ENCODE data around the gene GLRX2.

GLRX2 gene, protein sequence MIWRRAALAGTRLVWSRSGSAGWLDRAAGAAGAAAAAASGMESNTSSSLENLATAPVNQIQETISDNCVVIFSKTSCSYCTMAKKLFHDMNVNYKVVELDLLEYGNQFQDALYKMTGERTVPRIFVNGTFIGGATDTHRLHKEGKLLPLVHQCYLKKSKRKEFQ

DNA sequence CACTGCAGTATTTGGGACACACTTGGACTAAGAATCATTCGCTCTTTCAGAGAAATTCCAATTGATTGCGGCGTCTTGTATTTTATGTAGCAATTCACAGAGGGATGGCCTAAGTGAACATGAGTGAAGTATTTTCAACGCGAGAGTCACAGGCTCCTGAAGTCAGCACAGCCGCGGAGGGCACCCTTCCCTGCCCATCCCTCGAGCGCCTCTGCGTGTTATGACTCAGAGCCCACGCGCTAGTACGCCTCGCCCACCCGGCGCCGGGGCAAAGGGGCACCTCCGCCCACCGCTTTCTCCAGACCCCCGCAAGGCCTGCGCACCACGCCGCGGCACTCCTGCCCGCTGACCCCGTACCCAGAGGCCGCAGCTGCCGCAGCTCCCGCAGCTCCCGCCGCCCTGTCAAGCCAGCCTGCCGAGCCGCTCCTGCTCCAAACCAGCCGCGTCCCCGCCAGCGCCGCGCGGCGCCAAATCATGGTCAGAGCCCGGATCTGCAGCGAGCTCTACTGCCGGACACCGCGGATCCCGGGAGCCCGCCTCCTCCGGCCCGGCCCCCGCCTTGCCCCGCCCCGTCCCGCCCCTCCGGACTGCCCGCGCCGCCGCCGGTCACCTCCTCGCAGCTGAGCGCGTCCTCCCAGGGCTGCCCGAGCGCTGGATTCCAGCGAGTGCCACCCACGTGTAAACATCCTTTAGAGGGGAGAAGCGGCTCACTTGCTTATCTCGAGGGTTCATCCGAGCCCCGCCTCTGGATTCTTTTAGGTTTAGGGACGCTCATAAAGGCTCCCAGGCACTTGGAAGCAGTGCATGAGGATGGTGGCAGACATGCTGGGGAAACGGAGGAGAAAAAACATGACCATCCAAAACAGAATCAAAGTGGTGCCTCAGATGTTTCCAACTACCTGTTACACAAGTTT, at the start of gene GLRX2:
Gene GLRX2 (minus strand): TSS at position 508 of the 914 bp plus-strand sequence. CDS start 32 bp downstream, at position 476.
- Mint-ChIP-seq H3K4me1 (ENCODE audit: low read depth) (peaks cover 24% of the 10 kb centered on the region), H3K27me3 (no peaks in the 10 kb centered on the region), H3K9me3 (no peaks in the 10 kb centered on the region), H3K27ac (peak within 1 kb of the TSS; percentile 93), H3K4me3 (peak within 1 kb of the TSS; percentile 90), H3K36me3 (ENCODE audit: low read depth) (peaks cover 26% of the 10 kb centered on the region)
- intact Hi-C loops (cut with micrococcal nuclease), result loop anchor here (1.0 to 5.0 kb wide), 3 partner anchors 17 to 293 kb away; partner anchors contain the start of genes CDC73, RO60 and UCHL5

DNA sequence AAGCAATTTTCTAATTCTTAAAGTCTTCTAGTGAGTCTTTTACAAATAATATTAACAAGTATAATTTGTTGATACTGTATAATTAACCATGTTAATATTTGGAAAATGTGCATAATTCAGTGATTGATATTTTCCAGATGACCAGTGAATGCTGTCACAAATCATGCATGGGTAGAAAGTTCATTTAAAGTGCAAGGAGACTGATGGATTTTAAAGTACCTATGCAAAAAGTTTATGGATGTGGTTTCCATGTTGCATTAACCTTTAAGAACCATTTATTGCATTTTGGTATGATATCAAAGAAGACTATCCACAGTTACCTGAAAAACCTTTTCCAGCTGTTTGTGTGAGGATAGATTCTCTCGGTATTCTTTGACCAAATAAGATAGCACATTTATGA, 39.8 kb upstream of the GLRX2 start:
- Mint-ChIP-seq H3K4me1 (ENCODE audit: low read depth) (peaks cover 11% of the 10 kb centered on the region), H3K36me3 (ENCODE audit: low read depth) (peaks cover 61% of the 10 kb centered on the region), H3K9me3 (no peaks in the 10 kb centered on the region), H3K27me3 (no peaks in the 10 kb centered on the region), H3K27ac (no peak overlapping the region), H3K4me3 (no peak overlapping the region)
- intact Hi-C loops (cut with micrococcal nuclease), result no loop called here

DNA sequence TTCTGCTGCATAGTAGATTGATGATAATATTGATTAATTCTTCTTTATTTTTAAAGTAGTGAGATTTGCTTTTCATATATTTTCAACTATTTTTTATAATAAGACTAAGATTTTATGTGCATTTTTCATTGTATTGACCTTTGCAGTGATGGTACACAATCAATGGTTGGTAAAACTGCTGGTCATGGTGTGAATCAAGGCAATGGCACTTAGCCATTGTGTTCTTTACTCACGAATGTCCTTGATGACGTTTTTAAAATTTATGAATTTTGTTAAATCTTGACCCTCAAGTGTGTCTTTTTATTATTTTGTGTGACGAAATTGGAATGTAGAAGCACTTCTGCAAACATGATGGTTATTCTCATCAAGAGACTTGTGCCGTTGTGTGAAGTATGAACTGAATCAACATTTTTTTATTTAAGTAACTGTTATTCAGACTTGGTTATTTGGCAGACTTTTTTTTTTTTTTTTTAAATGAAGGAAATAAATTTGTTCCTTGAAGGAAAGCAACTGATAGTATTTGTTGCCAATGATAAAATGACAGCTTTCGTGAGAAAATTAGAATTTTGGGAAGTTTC, 39.2 kb upstream of the GLRX2 start:
- H3K27ac Mint-ChIP-seq, result no peak overlapping the region
- no peak overlapping the region for H3K4me3 Mint-ChIP-seq
- H3K9me3 Mint-ChIP-seq, result no peaks in the 10 kb centered on the region
- H3K36me3 Mint-ChIP-seq (ENCODE audit: low read depth), result peaks cover 67% of the 10 kb centered on the region
- peaks cover 11% of the 10 kb centered on the region for H3K4me1 Mint-ChIP-seq (ENCODE audit: low read depth)
- intact Hi-C loops (cut with micrococcal nuclease), result no loop called here
- no peaks in the 10 kb centered on the region for H3K27me3 Mint-ChIP-seq

DNA sequence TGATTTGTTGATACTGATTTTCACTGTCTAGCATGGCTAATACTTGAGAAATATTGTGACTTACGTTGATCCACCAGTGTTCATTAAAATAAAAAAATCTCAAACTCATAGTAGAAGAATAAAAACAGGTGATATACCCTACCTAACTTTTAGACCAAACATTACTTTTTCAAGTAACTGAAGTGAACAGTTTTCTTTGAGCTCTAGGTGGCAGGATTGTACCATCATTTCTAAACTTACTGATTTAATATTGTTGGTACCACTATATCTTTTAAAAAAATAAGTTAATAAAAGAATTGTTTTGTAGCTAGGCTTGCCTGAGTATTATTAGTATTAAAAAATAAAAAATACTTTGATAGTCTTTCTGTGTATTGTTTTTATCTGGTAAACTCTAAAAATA, 38.1 kb upstream of the GLRX2 start:
- Mint-ChIP-seq H3K27ac (no peak overlapping the region), H3K4me3 (no peak overlapping the region), H3K27me3 (no peaks in the 10 kb centered on the region), H3K36me3 (ENCODE audit: low read depth) (peaks cover 70% of the 10 kb centered on the region), H3K4me1 (ENCODE audit: low read depth) (peaks cover 11% of the 10 kb centered on the region), H3K9me3 (no peaks in the 10 kb centered on the region)
- intact Hi-C loops (cut with micrococcal nuclease), result no loop called here

DNA sequence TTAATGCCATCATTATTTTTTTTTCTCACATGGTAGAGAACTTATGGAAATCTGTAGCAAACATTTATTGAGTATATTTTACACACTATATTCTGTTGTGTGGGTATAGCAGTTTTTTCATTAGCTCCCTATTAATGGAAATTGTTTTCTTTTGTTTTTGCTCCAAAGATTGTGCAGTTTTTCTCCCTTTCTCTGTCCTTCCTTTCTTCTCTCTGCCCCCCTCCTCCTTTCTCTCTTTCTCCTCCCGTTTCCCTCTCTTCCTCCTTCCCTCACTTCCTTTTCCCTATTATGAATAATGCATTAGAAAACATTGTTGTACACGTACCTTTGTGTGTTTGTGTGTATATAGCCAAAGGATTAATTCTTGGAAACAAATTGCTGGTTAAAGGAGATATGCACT, 37.2 kb upstream of the GLRX2 start:
- intact Hi-C loops (cut with micrococcal nuclease), result no loop called here
- no peak overlapping the region for H3K4me3 Mint-ChIP-seq
- peaks cover 73% of the 10 kb centered on the region for H3K36me3 Mint-ChIP-seq (ENCODE audit: low read depth)
- H3K27me3 Mint-ChIP-seq, result no peaks in the 10 kb centered on the region
- H3K27ac Mint-ChIP-seq, result peak overlapping the region; percentile 23
- peaks cover 11% of the 10 kb centered on the region for H3K4me1 Mint-ChIP-seq (ENCODE audit: low read depth)
- H3K9me3 Mint-ChIP-seq, result no peaks in the 10 kb centered on the region

DNA sequence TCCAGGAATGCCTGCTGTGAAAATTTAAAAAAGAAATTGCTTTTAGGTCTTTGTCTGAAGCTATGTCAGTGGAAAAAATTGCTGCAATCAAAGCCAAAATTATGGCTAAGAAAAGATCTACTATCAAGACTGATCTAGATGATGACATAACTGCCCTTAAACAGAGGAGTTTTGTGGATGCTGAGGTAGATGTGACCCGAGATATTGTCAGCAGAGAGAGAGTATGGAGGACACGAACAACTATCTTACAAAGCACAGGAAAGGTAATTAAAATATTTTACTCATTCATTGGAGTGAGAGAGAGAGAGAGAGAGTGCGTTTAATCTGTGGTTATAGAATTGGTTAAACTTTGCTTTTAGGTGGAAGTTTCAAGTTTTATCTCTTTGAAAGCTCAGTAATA, 36.6 kb upstream of the GLRX2 start:
- H3K4me1 Mint-ChIP-seq (ENCODE audit: low read depth), result peaks cover 11% of the 10 kb centered on the region
- H3K27ac Mint-ChIP-seq, result no peak overlapping the region
- H3K4me3 Mint-ChIP-seq, result no peak overlapping the region
- intact Hi-C loops (cut with micrococcal nuclease), result no loop called here
- H3K9me3 Mint-ChIP-seq, result no peaks in the 10 kb centered on the region
- H3K27me3 Mint-ChIP-seq, result no peaks in the 10 kb centered on the region
- peaks cover 73% of the 10 kb centered on the region for H3K36me3 Mint-ChIP-seq (ENCODE audit: low read depth)

DNA sequence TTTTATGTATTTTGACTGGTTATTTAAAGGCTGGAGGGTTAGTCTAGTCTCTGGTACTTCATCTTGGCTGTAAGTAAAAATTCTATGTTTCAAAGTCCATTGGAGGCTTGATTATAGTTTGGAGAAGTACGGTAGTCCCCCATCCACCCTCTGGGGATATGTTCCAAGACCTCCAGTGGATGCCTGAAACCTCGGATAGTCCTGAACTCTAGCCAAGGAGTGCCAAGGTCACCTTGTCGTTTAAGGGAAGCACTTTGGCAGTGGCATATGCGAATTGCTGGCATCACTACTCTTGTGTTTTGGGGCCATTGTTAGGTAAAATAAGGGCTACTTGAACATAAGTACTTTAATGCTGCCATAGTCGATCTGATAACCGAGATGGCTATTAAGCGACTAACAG, 35.0 kb upstream of the GLRX2 start:
- Mint-ChIP-seq H3K4me3 (no peak overlapping the region), H3K4me1 (ENCODE audit: low read depth) (peaks cover 11% of the 10 kb centered on the region), H3K9me3 (no peaks in the 10 kb centered on the region), H3K36me3 (ENCODE audit: low read depth) (peaks cover 70% of the 10 kb centered on the region), H3K27ac (no peak overlapping the region), H3K27me3 (no peaks in the 10 kb centered on the region)
- intact Hi-C loops (cut with micrococcal nuclease), result no loop called here

DNA sequence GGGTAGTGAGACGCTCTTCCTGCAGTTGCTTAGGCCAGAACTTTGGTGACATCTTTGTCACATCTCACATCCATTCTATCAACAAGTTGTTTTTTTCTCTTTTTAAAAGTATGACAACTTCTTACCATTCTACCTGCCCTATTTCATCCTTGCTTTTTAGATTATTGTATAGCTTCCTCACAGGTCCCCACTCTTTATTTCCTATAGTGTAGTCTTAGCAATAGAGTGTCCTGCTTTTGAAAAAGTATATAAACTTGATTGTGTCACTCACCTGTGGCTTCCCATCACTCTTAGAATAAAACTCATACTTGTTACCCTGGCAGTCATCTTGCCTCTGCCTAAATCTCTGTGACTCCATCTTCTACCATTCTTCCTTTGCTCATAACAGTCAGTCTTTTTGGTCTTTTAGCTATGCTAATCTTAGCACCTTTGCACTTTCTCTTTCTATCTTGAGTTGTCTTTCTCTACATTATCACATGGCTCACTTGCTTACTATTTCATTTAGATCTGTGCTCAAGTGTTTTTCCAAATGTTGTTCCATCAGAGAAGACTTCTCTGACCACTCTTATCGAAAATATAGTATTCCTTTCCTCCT, 26.1 kb upstream of the GLRX2 start:
- H3K4me3 Mint-ChIP-seq, result no peak overlapping the region
- peaks cover 16% of the 10 kb centered on the region for H3K4me1 Mint-ChIP-seq (ENCODE audit: low read depth)
- H3K27ac Mint-ChIP-seq, result no peak overlapping the region
- no peaks in the 10 kb centered on the region for H3K27me3 Mint-ChIP-seq
- peaks cover 73% of the 10 kb centered on the region for H3K36me3 Mint-ChIP-seq (ENCODE audit: low read depth)
- intact Hi-C loops (cut with micrococcal nuclease), result loop anchor here (5.0 kb wide), 1 partner anchor 39 kb away; no protein-coding TSS in a partner anchor
- H3K9me3 Mint-ChIP-seq, result no peaks in the 10 kb centered on the region

DNA sequence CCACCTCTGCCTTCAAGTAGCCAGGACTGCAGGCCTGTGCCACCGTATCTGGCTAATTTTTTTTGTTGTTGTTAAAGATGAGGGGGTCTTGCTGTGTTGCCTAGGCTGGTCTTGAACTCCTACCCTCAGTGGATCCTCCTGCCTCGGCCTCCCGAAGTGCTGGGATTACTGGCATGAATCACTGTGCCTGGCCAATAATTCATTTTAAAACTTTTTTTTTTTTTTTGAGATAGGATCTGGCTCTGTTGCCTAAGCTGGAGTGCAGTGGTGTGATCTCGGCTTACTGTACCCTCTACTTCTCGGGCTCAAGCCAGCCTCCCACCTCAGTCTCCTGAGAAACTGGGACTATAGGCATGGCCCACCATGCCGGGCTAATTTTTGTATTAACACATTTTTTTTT, 20.2 kb upstream of the GLRX2 start:
- Mint-ChIP-seq H3K27me3 (peaks cover 2% of the 10 kb centered on the region), H3K36me3 (ENCODE audit: low read depth) (peaks cover 45% of the 10 kb centered on the region), H3K27ac (no peak overlapping the region), H3K9me3 (no peaks in the 10 kb centered on the region), H3K4me1 (ENCODE audit: low read depth) (peaks cover 37% of the 10 kb centered on the region), H3K4me3 (no peak overlapping the region)
- intact Hi-C loops (cut with micrococcal nuclease), result loop anchor here (10.0 kb wide), 1 partner anchor 651 kb away; no protein-coding TSS in a partner anchor

DNA sequence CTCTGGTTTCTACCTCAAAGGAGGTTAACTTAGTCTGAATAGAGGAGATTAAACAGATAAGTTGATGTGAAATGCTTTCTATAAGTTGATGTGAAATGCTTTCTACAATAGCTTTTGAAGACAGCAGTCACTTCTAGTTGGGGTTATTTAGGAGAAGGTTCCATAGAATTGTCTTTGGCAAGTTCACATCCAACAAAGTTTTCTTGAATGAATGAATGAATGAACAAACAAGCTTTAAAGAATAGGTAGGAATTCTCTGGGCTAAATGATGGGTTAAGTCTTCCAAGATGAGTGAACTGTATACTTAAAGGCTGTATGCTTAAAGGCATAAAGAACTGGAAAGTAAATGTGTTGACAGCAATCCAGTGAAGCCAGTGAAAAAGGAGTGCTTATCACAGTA, 18.5 kb upstream of the GLRX2 start:
- Mint-ChIP-seq H3K4me3 (peak overlapping the region; percentile 78), H3K27ac (no peak overlapping the region), H3K4me1 (ENCODE audit: low read depth) (peaks cover 40% of the 10 kb centered on the region), H3K27me3 (peaks cover 2% of the 10 kb centered on the region), H3K9me3 (no peaks in the 10 kb centered on the region), H3K36me3 (ENCODE audit: low read depth) (peaks cover 30% of the 10 kb centered on the region)
- intact Hi-C loops (cut with micrococcal nuclease), result loop anchor here (2.0 to 10.0 kb wide), 3 partner anchors 186 to 649 kb away; no protein-coding TSS in a partner anchor

DNA sequence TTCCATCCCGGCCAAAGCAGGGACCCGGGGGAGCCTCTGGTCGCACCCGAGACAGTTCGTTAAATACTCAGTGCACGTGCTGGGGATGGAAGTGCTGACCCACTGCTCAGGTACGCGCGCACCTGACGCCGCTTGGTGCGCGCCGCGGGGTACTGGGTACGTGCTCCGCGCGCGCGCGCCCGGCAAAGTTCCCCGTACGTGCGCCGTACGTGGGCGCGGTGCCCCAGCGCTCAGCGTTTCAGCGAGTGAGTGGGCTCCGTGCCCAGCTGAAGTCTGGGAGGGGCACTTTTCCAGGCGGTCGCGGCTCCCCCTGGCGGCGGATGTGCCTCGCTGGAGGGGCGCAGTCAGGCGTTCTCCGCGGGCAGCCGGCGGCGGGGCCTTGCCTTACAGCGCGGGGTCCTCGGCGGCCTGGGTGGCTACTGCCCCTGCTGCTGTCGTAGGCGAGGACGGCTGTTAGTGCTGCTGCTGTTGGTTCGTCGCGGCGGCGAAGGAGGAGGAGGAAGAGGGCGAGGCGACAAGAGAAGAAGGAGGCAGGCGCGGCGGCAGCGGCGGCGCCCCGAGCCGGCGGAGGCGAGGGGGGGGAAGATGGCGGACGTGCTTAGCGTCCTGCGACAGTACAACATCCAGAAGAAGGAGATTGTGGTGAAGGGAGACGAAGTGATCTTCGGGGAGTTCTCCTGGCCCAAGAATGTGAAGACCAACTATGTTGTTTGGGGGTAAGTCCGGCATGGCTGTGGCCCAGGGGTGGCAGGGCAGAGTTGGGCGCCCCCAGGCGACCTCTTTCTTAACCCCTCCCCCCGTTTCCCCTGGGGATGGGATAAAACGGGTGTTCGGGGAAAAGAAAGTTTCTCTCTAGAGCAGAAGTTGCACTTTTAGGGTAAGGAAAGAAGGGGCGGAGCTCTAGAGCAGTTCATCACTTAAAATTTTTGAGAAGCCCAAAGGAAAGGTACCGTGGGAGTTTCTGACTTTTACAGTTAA, 16.7 kb upstream of the GLRX2 start, which contains the start of gene CDC73:
Gene CDC73 (plus strand): TSS at position 416 of the 978 bp plus-strand sequence. CDS start 170 bp downstream, at position 586.
- Mint-ChIP-seq H3K36me3 (ENCODE audit: low read depth) (peaks cover 16% of the 10 kb centered on the region), H3K27me3 (peaks cover 4% of the 10 kb centered on the region), H3K4me3 (peak within 1 kb of the TSS; percentile 78), H3K4me1 (ENCODE audit: low read depth) (peaks cover 43% of the 10 kb centered on the region), H3K9me3 (no peaks in the 10 kb centered on the region), H3K27ac (peak within 1 kb of the TSS; percentile 94)
- intact Hi-C loops (cut with micrococcal nuclease), result loop anchor here (1.0 to 10.0 kb wide), 5 partner anchors 17 to 647 kb away; partner anchors contain the start of genes GLRX2, RO60 and UCHL5

DNA sequence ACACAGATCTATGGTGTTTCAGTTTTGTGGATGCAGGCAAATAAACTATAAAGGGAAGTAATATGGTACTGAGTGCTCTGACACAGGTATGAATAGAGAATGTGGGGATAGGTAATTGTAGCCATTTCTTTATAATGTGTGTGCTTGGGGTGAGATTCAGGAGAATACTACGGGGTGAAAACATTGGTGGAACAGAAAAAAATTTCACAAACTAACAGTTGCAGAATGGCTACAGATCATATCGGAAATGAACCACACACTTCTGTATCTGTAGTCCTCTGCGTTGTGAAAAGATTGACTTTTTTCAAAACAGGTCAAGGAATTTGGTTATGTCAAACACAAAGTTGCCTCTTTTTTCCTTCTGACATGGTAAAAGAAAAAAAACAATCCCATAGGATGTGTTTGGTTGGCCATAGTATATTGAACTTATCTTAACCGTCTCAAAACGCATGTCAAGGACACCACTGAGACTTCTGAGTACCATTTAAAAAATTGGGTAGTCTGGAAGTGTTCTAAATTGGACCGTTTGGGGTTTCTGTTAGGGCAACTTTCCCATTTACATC, 15.5 kb upstream of the GLRX2 start:
- Mint-ChIP-seq H3K4me1 (ENCODE audit: low read depth) (peaks cover 41% of the 10 kb centered on the region), H3K27me3 (peaks cover 4% of the 10 kb centered on the region), H3K27ac (peak overlapping the region; percentile 94), H3K4me3 (peak overlapping the region; percentile 78), H3K9me3 (no peaks in the 10 kb centered on the region), H3K36me3 (ENCODE audit: low read depth) (peaks cover 8% of the 10 kb centered on the region)
- intact Hi-C loops (cut with micrococcal nuclease), result loop anchor here (5.0 to 10.0 kb wide), 2 partner anchors 183 to 646 kb away; no protein-coding TSS in a partner anchor
